Activated CD4-positive, alpha-beta T cell treated with anti-CD3 and anti-CD28 coated beads, Interleukin-2, amount 50 U/mL, for 16 hours (primary cell): ENCODE data around the gene LEFTY2.
"Not testable (repeated sequence)": the region's sequence is repeated elsewhere in the genome, so short reads cannot be mapped to it uniquely, and the experiment has no call there.

ENCODE experiments used
- DNase-seq: peaks from one replicate; pipeline ENCODE4 v3.0.0-alpha.2; 2020

The LEFTY2 gene

GRCh38 chr1:225941187-225941941 is at the start of gene LEFTY2:
LEFTY2 (minus strand) TSS chr1:225941220; CDS start chr1:225941140, 80 bp downstream.
- DNase-seq = no peak

DNA sequence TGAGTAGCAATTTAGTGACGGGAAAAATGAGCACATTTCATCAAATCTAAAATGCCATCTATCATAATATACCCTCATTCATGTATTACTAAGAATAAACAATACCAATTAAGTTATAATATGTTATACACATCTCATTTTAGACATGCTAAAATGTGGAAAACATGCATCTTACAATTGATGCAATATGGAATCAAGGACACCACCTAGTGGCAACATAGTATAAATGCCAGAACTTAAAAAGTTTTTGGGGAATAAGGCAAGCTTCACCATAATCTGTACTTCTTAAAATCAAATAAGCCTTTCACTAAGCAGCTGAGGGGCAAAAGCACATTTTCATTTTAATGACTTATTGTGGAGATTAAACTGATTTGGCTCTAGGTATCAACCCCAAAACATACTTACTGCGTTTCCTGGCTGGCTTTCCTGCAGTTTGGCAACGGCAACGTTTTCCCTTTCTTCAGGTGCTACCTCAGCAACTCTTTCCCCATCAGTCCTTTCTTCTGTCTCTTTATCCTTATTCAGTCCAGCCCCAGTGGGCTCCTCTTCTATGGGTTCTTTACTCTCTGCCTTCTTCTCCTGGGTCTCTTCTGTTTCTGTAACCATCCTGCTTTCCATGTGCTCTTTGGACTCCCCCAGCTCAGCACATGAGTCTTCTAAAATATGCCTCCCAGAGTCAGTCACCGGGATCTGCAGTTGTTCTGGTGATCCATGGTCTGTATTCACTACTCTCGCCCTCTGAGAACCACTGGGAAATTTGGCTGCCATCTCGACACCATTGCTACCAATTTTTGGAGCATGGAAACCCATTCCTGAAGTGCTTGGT is 46.7 kb upstream of the LEFTY2 start:
- DNase-seq = peak; percentile 45

GRCh38 chr1:225981714-225982113 is 40.7 kb upstream of the LEFTY2 start:
- DNase-seq = no peak

DNA sequence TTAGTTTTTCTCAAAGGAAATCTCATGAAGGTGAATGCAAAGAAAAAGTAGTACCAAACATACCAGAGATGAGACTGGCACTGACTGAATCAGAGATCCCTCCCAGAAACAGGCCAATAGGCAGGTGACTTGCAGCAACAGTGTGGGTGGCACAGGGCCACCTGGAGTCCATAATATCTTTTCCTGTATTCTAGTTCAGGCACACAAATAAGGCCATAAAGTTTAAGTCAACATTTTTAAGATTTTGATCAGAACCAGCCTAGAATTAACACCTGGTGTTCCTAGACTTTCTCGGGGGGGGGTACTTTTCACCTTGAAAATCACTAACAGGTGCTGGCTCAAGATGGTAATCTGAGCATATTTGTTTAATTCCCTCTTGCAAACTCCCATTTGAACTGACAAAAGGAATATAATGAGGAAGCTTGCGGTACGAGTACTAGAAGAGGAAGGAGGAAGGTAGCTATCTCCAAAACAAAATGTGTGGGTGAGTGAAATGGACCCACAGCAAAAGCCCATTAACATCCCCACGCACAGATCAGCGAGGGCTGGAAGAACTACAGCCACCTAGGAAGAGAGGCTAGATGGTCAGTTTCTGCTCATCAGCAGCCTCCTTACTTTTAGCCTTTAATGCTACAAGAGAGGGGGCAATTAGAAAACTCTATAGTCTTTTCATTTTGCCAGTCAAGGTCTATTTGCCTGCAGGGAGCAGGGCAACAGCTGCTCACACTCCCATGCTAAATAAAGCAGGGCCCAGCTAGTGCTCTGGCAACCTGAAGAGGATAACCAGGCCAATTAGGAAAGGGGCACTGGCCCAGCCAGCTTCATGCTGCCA is 39.2 kb upstream of the LEFTY2 start:
- no peak for DNase-seq

GRCh38 chr1:225979421-225979820 is 38.4 kb upstream of the LEFTY2 start:
- no peak for DNase-seq

DNA sequence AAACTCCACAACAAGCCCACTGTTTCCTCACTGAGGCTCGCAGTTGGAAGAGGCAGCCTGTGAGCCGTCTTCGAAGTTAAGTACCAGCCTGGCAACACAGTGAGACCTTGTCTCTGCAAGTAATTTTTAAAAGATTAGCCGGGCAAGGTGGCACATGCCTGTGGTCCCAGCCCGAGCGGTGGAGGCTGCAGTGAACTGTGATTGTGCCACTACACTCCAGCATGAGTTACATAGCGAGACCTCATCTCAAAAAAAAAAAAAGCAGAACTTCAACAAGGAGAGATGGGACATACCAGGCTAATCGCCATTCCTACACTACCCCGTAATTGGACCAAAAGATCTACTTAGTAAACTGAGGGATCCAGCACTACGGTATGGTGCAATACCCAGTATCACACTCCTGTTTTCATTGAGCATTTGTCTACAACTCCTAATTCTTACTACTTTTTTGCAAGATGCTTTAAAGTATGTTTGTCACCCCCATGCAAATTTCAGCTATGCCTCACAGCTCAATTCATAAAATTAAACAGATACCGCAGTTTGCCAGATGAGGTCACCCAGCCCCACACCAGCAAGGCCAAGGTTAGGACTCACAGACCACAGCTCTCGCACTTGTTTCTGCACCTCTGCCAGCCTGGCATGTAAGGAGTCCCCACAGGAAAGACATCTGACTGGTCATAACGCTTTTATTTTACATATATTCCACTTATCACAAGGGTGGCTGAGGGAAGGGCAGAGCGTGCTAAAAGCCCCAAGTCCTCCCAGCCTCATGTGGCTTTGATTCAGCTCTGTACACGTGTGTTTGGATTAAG is 37.1 kb upstream of the LEFTY2 start:
- DNase-seq = no peak

- not testable (repeated sequence) for DNase-seq
Measured at GRCh38 chr1:225975146-225975545, 34.1 kb upstream of the LEFTY2 start.

DNA sequence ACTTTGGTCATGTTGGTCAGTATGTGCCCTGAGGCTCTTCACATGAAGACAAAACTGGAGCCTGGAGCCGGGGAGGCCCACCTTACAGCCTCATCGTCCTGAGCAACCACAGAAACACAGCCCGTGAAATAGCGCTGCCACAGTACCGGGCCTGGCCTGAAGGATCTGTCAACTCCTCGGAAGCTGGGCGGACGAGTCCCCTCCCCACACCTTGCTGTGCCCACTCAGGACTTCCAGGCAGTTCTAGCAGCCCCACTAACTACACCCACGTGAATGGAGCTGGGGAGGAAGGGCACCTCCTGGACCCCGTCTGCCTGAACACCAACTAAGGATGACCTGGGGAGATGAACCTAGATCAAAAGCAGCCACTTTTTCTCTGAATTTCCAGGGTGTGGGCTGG is 33.4 kb upstream of the LEFTY2 start:
- no peak for DNase-seq

- no peak for DNase-seq
Measured at GRCh38 chr1:225973158-225973557, 32.1 kb upstream of the LEFTY2 start.

- DNase-seq = no peak
Measured at GRCh38 chr1:225972344-225973152, 31.5 kb upstream of the LEFTY2 start.

- DNase-seq = not testable (repeated sequence)
Measured at GRCh38 chr1:225970592-225971157, 29.7 kb upstream of the LEFTY2 start.

DNA sequence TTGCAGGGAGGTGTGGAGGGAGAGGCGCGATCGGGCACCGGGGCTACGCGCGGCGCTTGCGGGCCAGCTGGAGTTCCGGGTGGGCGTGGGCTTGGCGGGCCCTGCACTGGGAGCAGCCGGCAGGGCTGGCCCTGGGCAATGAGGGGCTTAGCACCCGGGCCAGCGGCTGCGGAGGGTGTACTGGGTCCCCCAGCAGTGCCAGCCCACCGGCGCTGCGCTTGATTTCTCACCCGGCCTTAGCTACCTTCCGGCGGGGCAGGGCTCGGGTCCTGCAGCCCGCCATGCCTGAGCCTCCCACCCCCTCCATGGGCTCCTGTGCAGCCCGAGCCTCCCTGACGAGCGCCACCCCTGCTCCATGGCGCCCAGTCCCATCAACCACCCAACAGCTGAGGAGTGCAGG is 28.7 kb upstream of the LEFTY2 start:
- not testable (repeated sequence) for DNase-seq

DNA sequence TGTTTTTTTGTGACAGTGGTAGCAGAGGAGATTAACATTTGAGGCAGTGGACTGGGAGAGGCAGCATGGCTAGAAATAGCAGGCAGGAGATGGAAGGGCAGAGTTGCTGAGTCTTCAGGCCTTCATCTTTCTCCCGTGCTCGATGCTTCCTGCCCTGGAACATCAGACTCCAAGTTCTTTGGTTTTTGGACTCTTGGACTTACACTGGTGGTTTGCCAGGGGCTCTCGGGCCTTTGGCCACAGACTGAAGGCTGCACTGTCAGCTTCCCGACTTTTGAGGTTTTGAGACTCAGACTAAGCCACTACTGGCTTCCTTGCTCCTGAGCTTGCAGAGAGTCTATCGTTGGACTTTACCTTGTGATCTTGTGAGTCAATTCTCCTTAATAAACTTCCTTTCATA is 24.2 kb upstream of the LEFTY2 start:
- DNase-seq = no peak

DNA sequence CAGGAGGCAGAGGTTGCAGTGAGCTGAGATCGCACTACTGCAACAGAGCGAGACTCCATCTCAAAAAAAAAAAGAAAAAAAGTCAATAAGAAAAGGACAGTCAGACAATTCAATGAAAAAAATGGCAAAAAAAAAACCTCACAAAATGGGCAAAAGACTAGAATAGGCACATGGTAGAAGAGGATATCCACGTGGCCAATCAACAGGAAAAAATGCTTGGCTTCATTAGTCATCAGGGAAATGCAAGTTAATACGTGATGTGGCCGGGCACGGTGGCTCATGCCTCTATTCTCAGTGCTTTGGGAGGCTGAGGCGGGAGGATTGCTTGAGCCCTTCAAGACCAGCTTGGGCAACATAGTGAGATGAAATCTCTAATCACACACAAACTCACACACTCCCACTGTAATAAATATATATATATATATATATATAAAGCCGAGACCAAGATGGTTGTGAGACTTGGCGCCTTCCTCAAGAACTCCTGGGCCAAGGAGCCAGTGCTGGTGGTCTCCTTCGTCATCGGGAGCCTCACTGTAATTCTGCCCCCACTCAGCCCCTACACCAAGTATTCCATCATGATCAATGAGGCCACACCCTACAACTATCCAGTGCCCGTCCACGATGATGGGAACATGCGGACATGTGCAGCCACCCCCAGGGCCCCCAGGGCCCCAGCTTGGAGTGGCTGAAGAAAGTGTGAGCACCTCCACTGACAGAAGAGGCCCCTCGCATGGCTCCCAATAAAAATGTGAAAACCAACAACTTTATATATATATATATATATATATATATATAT is 22.9 kb upstream of the LEFTY2 start:
- no peak for DNase-seq

- peak; percentile 56 for DNase-seq
Measured at GRCh38 chr1:225962440-225962975, 21.5 kb upstream of the LEFTY2 start.

DNA sequence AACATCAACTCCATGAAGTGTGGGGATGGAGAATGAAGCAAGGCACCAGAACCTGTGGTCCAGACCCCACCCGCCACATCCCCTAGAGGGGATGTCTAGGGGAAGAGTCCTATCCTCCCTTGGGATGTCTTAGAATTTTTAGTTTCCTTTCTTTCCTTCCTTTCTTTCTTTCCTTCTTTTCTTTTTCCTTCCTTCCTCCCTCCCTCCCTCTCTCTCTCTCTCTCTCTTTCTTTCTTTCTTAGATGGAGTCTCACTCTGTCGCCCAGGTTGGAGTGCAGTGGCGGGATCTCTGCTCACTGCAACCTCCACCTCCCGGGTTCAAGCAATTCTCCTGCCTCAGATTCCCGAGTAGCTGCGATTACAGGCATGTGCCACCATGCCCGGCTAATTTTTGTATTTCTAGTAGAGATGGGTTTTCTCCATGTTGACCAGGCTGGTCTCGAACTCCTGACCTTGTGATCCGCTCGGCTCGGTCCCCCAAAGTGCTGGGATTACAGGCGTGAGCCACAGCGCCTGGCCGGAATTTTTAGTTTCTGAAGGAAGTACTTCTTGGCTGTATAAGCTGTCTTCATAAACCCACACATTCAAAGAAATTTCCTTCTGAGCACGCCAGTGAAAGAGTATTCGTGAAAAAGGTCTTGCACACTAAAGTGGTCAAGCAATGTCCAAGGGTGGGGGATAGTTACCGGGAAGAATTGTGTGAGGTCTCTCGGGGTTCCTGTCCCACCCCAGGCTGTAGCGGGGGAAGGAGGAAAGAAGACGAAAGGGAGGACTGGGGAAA is 20.8 kb upstream of the LEFTY2 start:
- DNase-seq = no peak

DNA sequence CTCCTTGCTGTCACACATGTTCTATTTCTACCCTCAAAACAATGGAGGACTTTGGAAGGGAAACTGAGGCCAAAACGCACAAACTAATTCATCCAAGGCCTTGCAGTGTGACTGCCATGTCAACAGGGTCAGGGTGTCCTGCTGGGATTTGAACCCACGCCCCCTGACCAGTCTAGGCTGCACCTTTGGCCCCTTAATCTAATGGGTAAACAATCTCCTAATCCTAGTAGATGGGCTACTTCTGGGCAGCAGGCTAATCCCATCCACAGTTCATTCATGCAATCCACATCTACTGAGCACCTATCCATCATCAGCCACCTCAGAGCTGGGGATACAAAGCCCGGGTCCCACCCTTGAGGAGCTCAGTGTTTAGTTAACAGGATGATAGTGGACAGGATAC is 17.0 kb upstream of the LEFTY2 start:
- DNase-seq = no peak

DNA sequence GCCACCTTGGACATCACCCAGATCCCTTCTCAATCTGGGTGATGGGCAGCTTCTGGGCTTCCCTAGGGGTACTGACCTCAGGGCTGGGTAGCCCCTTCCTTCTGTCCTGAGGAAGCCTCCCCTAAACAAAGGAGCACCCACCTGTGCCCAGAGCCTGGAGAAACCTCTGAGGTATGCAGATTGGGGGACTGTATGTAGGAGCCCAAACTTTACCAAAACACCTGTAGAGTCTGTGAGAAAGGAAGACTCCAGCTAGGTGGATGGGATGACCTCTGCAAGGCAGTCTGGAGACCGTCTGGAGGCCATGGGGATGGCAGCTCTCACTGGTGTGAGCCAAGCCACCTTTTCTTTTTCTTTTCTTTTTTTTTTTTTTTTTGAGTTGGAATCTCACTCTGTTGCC is 13.7 kb upstream of the LEFTY2 start:
- DNase-seq = no peak

GRCh38 chr1:225953315-225953714 is 12.3 kb upstream of the LEFTY2 start:
- DNase-seq = no peak
